HS-5 (cell line): ENCODE results near the gene IFNA8.
A peak's percentile ranks its signal among the peaks of the same experiment; 100 is the strongest.
"Not testable (repeated sequence)": the region's sequence is repeated elsewhere in the genome, so short reads cannot be mapped to it uniquely, and the experiment has no call there.

Source experiments
- DNase-seq: peaks from one replicate; pipeline ENCODE4 v3.0.0-alpha.2; 2012; ENCODE audit warnings: low read depth

Gene IFNA8

DNA sequence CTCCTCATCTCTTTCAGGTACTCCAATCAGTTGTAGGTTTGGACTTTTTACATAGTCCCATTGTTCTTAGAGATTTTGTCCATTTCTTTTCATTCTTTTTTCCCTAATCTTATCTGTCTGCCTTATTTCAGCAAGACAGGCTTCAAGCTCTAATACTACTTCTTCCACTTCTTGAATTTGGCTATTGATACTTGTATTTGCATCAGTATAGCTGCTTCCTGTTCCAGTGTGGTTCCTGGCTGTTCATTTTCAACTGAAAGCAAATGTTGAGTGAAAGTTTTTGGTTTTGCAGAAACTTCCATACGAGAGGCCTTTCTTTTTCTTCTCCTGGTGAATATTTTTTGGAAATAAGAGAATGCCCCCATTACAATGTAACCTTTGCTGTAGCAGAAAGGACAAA lies 19.3 kb downstream of the IFNA8 start:
- no peak for DNase-seq

DNA sequence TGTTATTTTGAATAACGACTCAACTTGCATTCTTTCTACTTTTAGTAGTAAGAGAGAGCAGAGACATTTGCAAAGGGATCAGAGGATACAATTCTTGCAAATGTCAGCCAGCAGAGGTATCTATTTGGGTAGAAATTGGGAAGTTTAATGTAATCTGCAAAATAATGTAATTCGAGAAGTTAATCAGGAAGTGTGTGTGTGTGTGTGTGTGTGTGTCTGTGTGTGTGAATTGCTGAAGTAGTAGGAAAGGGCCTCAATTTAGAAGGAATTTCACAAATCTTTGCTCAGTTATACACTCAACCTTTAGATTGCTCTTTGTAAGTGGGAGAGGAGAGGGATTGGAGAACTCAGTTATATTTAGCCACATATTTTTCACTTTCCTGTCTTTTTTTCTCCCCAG lies 20.3 kb downstream of the IFNA8 start:
- no peak for DNase-seq

DNA sequence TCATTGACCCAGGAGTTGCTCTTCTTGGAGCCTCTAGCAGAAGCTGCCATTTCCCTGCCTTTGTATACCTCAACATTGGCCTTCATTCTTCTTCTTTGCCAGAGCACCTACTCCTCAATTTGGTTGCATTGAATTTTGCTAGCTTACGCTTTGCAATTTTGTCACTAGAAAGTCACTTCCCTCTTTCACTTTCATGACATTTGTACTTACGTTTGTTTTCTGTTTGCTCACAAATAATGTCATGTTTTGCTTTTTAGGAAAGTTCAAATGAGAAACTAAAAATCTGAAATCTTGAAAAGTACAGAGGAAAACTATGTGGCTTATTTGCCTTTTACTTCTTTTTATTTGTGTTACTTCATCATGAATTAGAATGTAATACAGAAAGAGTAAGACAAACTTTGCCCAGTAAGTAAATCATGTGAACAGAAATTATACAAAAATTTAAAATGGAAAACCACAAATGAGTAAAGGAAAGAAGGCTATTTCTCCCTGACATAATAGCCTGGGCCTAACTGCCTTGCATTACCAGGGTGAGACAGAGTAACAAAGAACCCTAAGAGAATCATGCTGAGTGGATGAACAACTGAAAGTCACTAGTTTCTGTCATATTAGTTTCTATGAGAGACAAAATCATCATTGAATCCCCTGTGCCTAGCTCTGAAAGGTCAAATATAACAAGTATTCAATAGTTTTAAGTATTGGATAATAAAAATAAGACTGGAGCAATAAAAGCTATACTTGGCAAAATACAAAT lies 23.9 kb downstream of the IFNA8 start:
- no peak for DNase-seq

DNA sequence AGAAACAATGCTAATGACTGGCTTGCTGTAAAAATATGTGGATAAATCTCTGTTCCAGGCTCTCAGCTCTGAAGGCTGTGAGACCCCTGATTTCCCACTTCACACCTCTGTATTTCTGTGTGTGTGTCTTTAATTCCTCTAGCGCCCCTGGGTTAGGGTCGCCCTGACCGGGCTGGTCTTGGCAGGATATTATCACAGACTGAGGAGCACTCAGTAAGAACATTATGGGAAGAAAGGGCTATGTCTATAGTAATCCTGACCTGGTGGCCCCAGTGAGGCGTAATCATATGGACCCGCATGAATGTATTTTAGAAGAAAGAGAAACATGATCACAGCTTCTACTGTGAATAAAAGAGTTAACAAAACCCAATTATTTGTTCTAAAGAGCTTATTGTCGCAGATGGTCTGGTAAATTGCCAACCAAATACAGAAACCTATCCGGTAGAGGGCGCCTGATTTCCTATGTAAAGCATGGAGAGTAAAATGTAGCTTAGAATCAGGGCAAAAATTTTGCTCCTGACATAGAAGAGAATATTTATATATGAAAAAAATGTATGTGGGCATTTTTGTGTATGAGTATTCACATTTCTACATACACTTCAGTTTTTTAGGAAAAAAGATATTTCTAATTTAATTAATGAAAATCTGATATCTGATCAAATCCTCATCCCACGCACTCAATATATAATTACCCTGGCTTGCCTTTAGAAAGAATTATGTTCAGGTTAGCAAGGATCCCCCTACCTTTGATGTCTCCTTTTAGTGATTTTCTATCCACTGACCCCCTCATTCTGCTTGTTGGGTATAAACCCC lies 25.5 kb downstream of the IFNA8 start:
- peak; percentile 20 for DNase-seq

DNA sequence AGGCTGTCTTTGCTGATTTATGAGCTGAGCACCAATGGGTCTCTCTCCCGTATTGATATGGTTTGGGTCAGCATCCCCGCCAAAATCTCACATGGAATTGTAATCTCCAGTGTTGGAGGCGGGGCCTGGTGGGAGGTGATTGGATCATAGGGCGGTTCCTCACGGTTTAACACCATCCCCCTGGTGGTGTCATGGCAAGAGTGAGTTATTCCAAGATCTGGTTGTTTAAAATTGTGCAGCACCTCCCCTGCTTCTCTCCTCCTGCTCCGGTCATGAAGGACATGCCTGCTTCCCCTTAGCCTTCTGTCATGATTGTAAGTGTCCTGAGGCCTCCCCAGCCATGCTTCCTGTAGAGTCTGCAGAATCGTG lies 26.1 kb downstream of the IFNA8 start:
- not testable (repeated sequence) for DNase-seq

DNA sequence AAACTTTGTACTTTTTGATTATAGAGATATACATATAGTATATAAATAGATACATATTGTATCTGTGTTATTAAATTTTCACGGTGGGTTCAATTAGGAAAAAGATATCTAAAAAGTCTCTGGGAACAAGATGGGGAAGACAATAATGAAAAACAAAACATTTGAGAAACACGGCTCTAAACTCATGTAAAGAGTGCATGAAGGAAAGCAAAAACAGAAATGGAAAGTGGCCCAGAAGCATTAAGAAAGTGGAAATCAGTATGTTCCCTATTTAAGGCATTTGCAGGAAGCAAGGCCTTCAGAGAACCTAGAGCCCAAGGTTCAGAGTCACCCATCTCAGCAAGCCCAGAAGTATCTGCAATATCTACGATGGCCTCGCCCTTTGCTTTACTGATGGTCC lies 31.2 kb downstream of the IFNA8 start, which contains the start of gene IFNA1:
Gene IFNA1 (plus strand): TSS at position 301 of the 400 bp plus-strand sequence. CDS start 69 bp downstream, at position 370.
- DNase-seq: no peak

DNA sequence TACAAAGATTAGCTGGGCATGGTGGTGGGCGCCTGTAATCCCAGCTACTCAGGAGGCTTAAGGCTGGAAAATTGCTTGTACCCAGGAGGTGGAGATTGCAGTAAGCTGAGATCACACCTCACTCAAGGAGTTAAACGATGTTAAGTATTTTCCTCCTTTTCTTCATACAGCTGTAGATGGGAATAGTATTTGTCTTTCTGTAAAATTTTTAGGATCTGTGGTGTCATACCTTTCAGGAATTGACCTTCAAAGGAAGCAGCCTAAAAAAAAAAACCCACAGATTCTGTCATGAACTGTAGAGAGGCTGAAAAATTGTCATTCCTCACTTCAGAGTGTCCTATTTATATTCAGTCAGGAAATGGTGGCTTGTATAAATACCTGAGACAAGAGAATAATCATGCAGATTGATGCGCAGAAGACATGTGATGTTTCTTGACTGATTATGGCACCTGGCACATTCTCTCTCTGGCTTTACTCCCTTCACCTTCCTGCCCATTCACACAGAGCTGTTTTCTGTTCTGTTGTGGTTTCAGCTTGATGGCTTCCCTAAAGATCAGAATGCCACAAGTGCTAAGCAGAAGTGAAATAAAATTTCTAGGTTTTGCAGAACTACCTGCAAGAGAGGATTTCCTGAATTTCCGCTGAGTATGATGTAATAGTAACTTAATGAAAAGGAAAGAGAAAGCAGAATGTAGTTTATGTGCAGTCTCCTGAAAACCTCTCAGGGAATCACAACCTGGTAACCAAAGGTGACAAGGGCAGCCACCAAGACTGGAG lies 35.1 kb downstream of the IFNA8 start:
- DNase-seq: no peak

DNA sequence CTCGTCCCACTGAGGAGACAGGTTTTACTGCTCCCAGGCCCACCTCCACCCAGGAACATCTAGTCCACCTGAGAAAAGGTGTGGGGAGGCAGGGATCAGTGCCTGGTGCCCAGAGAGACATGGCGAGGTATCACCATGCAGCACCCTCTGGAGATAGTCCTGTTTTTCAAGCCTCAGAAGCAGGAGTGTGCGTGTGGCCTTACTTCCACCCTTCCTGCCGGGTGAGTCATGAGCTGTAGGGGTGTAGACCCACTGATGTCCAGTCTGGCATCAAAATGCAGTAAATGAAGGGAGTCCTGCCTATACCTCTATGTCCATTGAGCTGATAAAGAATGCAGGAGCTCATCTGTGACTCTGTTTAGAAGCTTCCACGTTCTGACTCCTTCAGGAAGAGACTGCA lies 40.4 kb downstream of the IFNA8 start:
- DNase-seq: not testable (repeated sequence)

DNA sequence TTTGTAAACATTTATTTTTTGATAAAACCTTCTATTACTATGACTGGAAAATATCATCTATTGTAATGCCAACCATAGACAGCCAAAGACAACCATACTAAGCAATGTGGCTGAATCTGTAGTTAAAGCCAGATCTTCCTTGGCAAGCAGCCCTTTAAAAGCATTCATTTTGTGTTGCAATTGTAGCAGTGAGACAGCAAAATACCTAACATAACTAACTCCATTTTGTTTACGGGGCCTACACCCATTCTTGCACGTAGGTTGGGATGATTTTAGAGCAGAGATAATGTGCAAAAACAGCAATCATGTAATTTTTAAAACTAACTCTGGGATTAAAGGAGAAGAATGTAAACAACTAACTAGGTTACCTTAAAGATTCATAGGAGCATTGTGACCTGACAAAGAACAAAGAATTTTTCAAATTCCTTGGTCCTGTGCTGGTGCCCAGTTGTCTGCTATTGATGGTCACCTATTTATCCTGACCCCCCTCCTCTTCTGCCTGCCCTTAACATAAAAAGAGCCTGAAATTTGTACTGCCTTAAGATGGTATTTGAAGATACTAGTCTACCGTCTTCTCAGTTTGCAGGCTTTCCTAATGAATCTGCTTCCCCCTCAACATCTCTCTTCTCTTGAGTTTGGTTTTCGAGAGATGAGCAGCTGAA lies 41.9 kb downstream of the IFNA8 start:
- DNase-seq: no peak

DNA sequence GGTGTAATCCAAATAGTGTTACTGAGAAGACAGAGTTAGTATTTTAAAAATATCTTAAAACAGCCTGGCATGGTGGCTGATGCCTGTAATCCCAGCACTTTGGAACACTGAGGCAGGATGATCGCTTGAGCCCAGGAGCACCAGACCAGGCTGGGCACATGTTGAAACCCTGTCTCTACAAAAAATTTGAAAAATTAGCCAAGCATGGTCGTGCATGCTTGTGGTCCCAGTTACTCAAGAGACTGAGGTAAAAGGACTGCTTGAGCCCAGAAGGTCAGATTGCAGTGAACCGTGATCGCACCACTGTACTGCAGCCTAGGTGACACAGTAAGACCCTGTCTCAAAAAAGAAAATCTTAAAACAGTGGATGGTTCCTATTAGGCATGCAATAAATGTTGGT lies 43.8 kb downstream of the IFNA8 start:
- no peak for DNase-seq

DNA sequence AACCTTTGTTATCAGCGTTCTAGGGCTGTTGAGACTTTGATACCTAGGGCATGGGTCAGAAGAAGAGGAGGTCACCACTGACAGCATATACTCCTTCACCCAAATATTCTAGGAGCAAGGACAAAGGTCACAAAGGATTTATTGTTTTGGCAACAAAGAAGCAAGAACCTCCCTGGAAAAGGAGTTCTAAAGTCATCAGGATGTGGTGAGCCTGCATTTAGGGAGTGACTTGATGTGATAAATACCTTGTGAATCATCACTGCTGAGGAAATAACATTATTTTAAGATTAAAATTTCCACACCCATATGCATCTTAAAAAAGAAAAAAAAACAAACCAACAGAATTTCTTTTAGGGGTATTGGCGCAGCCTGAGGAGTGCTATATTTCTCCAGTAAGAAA lies 45.2 kb downstream of the IFNA8 start:
- peak; percentile 33 for DNase-seq

DNA sequence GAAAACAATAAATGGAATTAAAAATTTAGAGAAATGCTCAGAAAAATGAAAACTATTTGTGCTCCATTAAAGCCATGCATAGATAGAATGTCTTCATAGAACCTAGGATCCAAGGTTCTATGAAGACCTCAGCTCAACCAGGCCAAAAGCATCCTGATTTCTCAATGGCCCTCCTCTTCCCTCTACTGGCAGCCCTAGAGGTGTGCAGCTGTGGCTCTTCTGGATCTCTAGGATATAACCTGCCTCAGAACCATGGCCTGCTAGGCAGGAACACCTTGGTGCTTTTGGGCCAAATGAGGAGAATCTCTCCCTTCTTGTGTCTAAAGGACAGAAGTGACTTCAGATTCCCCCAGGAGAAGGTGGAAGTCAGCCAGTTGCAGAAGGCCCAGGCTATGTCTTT lies 46.4 kb downstream of the IFNA8 start:
- DNase-seq: no peak
